Measurements from ENCODE around the gene PAPSS2. TPM values are rescaled to one million over a fixed set of nuclear protein-coding genes. Genes with fewer than 3 reads are reported as not detected.
"Not testable (repeated sequence)": the region's sequence is repeated elsewhere in the genome, so short reads cannot be mapped to it uniquely, and the experiment has no call there.

The PAPSS2 gene
- total RNA-seq, result 10 to 100 TPM; 24.3 to 86.5 TPM
- polyA plus RNA-seq, result 10 to 100 TPM; 55.6 to 63.0 TPM

GRCh38 chr10:87659571-87660483, at the start of gene PAPSS2:
Gene PAPSS2 (plus strand): TSS chr10:87659878. CDS start chr10:87659982, 104 bp downstream.
- peak within 1 kb of the TSS; percentile 96 to 97 for H3K9ac ChIP-seq (ENCODE audit: low read depth in 1 of 2, low read length in 2 of 2)
- H3K4me3 ChIP-seq (ENCODE audit: low read depth in 1 of 3, low read length in 3 of 3), result peak within 1 kb of the TSS; percentile 82 to 94 (median 91)
- peak; percentile 47 for DNase-seq (ENCODE audit: low spot score)
- H3K4me1 ChIP-seq (ENCODE audit: control insufficient read depth in 4 of 4, insufficient read depth in 4 of 4, low read length in 3 of 4), result peaks cover 2 to 52% (median 24%) of the 10 kb centered on the region in 4 donors
- peak within 1 kb of the TSS; percentile 90 to 92 for H3K27ac ChIP-seq (ENCODE audit: low read depth in 1 of 2, low read length in 2 of 2)
- no peaks in the 10 kb centered on the region for H3K27me3 ChIP-seq (ENCODE audit: control insufficient read depth in 4 of 4, insufficient read depth in 4 of 4, low read length in 3 of 4)
- no peaks in the 10 kb centered on the region for H3K9me3 ChIP-seq (ENCODE audit: control insufficient read depth in 4 of 4, low read length in 3 of 4)
- under 1% methylated on average over 82 of the region's 82 CpGs for WGBS
- TF ChIP-seq TAF1 (conservative IDR thresholded peaks at IDR 0.05) (no peak), RAD21 (IDR thresholded peaks at IDR 0.05) (peak; percentile 2 to 3)
- H3K36me3 ChIP-seq (ENCODE audit: control insufficient read depth in 4 of 4, insufficient read depth in 3 of 4, low read depth in 1 of 4, low read length in 3 of 4), result no peaks in the 10 kb centered on the region

- not testable (repeated sequence) for H3K4me1 ChIP-seq (ENCODE audit: control insufficient read depth in 4 of 4, insufficient read depth in 4 of 4, low read length in 3 of 4); DNase-seq (ENCODE audit: low spot score); H3K9ac ChIP-seq (ENCODE audit: low read depth in 1 of 2, low read length in 2 of 2); H3K27me3 ChIP-seq (ENCODE audit: control insufficient read depth in 4 of 4, insufficient read depth in 4 of 4, low read length in 3 of 4); H3K4me3 ChIP-seq (ENCODE audit: low read depth in 1 of 3, low read length in 3 of 3); H3K36me3 ChIP-seq (ENCODE audit: control insufficient read depth in 4 of 4, insufficient read depth in 3 of 4, low read depth in 1 of 4, low read length in 3 of 4); H3K27ac ChIP-seq (ENCODE audit: low read depth in 1 of 2, low read length in 2 of 2); H3K9me3 ChIP-seq (ENCODE audit: control insufficient read depth in 4 of 4, low read length in 3 of 4)
- 99% methylated on average over 2 of the region's 2 CpGs for WGBS
Measured at GRCh38 chr10:87611341-87611740, 48.3 kb upstream of the PAPSS2 start.

- Histone ChIP-seq H3K36me3 (ENCODE audit: control insufficient read depth in 4 of 4, insufficient read depth in 3 of 4, low read depth in 1 of 4, low read length in 3 of 4) (no peaks in the 10 kb centered on the region), H3K27me3 (ENCODE audit: control insufficient read depth in 4 of 4, insufficient read depth in 4 of 4, low read length in 3 of 4) (no peaks in the 10 kb centered on the region), H3K27ac (ENCODE audit: low read depth in 1 of 2, low read length in 2 of 2) (no peak overlapping the region), H3K4me1 (ENCODE audit: control insufficient read depth in 4 of 4, insufficient read depth in 4 of 4, low read length in 3 of 4) (no peaks in the 10 kb centered on the region), H3K9ac (ENCODE audit: low read depth in 1 of 2, low read length in 2 of 2) (no peak overlapping the region), H3K4me3 (ENCODE audit: low read depth in 1 of 3, low read length in 3 of 3) (no peak overlapping the region), H3K9me3 (ENCODE audit: control insufficient read depth in 4 of 4, low read length in 3 of 4) (no peaks in the 10 kb centered on the region)
- TF ChIP-seq HNF4A (conservative IDR thresholded peaks at IDR 0.05) (peak; percentile 30 to 31), ATF3 (IDR thresholded peaks at IDR 0.05) (no peak)
- no peak for DNase-seq (ENCODE audit: low spot score)
- WGBS, result 64% methylated on average over 2 of the region's 2 CpGs
Measured at GRCh38 chr10:87612115-87612514, 47.6 kb upstream of the PAPSS2 start.

- Histone ChIP-seq H3K9ac (ENCODE audit: low read depth in 1 of 2, low read length in 2 of 2) (no peak overlapping the region), H3K36me3 (ENCODE audit: control insufficient read depth in 4 of 4, insufficient read depth in 3 of 4, low read depth in 1 of 4, low read length in 3 of 4) (no peaks in the 10 kb centered on the region), H3K4me3 (ENCODE audit: low read depth in 1 of 3, low read length in 3 of 3) (no peak overlapping the region), H3K9me3 (ENCODE audit: control insufficient read depth in 4 of 4, low read length in 3 of 4) (no peaks in the 10 kb centered on the region), H3K27ac (ENCODE audit: low read depth in 1 of 2, low read length in 2 of 2) (no peak overlapping the region), H3K27me3 (ENCODE audit: control insufficient read depth in 4 of 4, insufficient read depth in 4 of 4, low read length in 3 of 4) (no peaks in the 10 kb centered on the region), H3K4me1 (ENCODE audit: control insufficient read depth in 4 of 4, insufficient read depth in 4 of 4, low read length in 3 of 4) (peaks cover 6 to 14% (median 7%) of the 10 kb centered on the region in 4 donors)
- no peak for DNase-seq (ENCODE audit: low spot score)
- WGBS, result 85% methylated on average over 2 of the region's 2 CpGs
- TF ChIP-seq RAD21 (IDR thresholded peaks at IDR 0.05) (no peak), ATF3 (IDR thresholded peaks at IDR 0.05) (no peak), RXRA (IDR thresholded peaks at IDR 0.05) (no peak)
Measured at GRCh38 chr10:87613751-87614150, 45.9 kb upstream of the PAPSS2 start.

GRCh38 chr10:87615856-87616255, 43.8 kb upstream of the PAPSS2 start:
- no peak for TF ChIP-seq FOXA1 (IDR thresholded peaks at IDR 0.05)
- TF ChIP-seq SP1 (IDR thresholded peaks at IDR 0.05), result no peak
- TF ChIP-seq YY1 (IDR thresholded peaks at IDR 0.05), result no peak
- no peak for TF ChIP-seq ZBTB33 (IDR thresholded peaks at IDR 0.05)
- TF ChIP-seq RXRA (IDR thresholded peaks at IDR 0.05), result no peak
- H3K9me3 ChIP-seq (ENCODE audit: control insufficient read depth in 4 of 4, low read length in 3 of 4), result no peaks in the 10 kb centered on the region
- no peak overlapping the region for H3K9ac ChIP-seq (ENCODE audit: low read depth in 1 of 2, low read length in 2 of 2)
- H3K4me3 ChIP-seq (ENCODE audit: low read depth in 1 of 3, low read length in 3 of 3), result no peak overlapping the region
- no peaks in the 10 kb centered on the region for H3K27me3 ChIP-seq (ENCODE audit: control insufficient read depth in 4 of 4, insufficient read depth in 4 of 4, low read length in 3 of 4)
- no peak overlapping the region for H3K27ac ChIP-seq (ENCODE audit: low read depth in 1 of 2, low read length in 2 of 2)
- peaks cover 9 to 23% (median 15%) of the 10 kb centered on the region in 4 donors for H3K4me1 ChIP-seq (ENCODE audit: control insufficient read depth in 4 of 4, insufficient read depth in 4 of 4, low read length in 3 of 4)
- DNase-seq (ENCODE audit: low spot score), result no peak
- H3K36me3 ChIP-seq (ENCODE audit: control insufficient read depth in 4 of 4, insufficient read depth in 3 of 4, low read depth in 1 of 4, low read length in 3 of 4), result no peaks in the 10 kb centered on the region
- WGBS, result 75% methylated on average over 3 of the region's 3 CpGs

Measured in liver (tissue), 9 donors.